K562 (cell line): ENCODE measurements around the gene COL4A5. TPM values are rescaled to one million over a fixed set of nuclear protein-coding genes. Genes with fewer than 3 reads are reported as not detected.

ENCODE experiments used
- ATAC-seq: fragments of 200-7000 bp; cut with Tn5 transposase; 3 replicates; pipeline ENCODE4 v1.9.1; 2020; ENCODE audit warnings: moderate library complexity
- Bru-seq: library from RNA; stranded (reverse); fragments of 400-500 nt; gene quantifications from one replicate; lab custom pipeline; 2021; lab: Mats Ljungman, UMichigan
- BruChase-seq, 2 experiments: library from RNA; stranded (reverse); fragments of 400-500 nt; gene quantifications; one replicate each; lab custom pipeline; 2021; lab: Mats Ljungman, UMichigan
- BruUV-seq: library from RNA; stranded (reverse); fragments of 400-500 nt; replicated peaks from 2 replicates; lab custom pipeline; 2021; lab: Mats Ljungman, UMichigan
- CTCF ChIA-PET: fragments of 300-600 bp; formaldehyde crosslinking; extraction: SDS; loops from one replicate; lab custom pipeline; 2021; ENCODE audit warnings: low intra/inter-chr PET ratio; lab: Yijun Ruan, JAX
- POLR2A ChIA-PET: fragments of 300-600, 350-650 bp; sonication (Branson Sonifier 250); formaldehyde crosslinking; extraction: SDS; loops from one replicate; lab custom pipeline; 2021; ENCODE audit warnings: antibody characterized with exemption, inconsistent platforms; lab: Yijun Ruan, JAX
- DNase-seq, 4 experiments: peaks; one replicate each; pipeline versions ENCODE4 v3.0.0 to v3.0.0-alpha.2; 2011 to 2018; ENCODE audit warnings: low spot score in 3 of 4, mixed read lengths in 3 of 4; ENCODE audit errors: extremely low read depth in 1 of 4
- FAIRE-seq: peaks from 2 replicates; lab custom pipeline; 2011; peaks lifted over from hg19 to GRCh38; lab: Jason Lieb, UNC
- H2AFZ ChIP-seq: 2 replicates; pipeline ENCODE4 v1.6.0; 2011; ENCODE audit warnings: low read depth, low read length, control low read depth, inconsistent platforms
- H3K27ac ChIP-seq: fragments of 200-600 bp; 3 replicates; pipeline ENCODE4 v1.8.0; 2011; ENCODE audit warnings: low read depth, mild to moderate bottlenecking, control low read depth, inconsistent platforms, low read length, moderate library complexity, mixed read lengths; ENCODE audit errors: extremely low read depth
- H3K27me3 ChIP-seq, 2 experiments: fragments of 300-600 bp in 1 of 2; 2 replicates in 1 of 2; 3 replicates in 1 of 2; pipeline versions ENCODE4 v1.6.0 to v1.8.0; 2011; ENCODE audit warnings: inconsistent platforms in 2 of 2, low read length in 2 of 2, mild to moderate bottlenecking in 1 of 2, mixed read lengths in 1 of 2, moderate library complexity in 1 of 2; ENCODE audit not compliant: control insufficient read depth in 2 of 2, insufficient read depth in 2 of 2
- H3K36me3 ChIP-seq: fragments of 300-600 bp; 3 replicates; pipeline ENCODE4 v1.8.0; 2011; ENCODE audit warnings: mild to moderate bottlenecking, low read length, inconsistent platforms; ENCODE audit not compliant: control insufficient read depth, insufficient read depth
- H3K4me1 ChIP-seq, 2 experiments: fragments of 200-600 bp in 1 of 2; replicated peaks in 1 of 2; 2 replicates in 1 of 2; 3 replicates in 1 of 2; pipeline versions ENCODE4 v1.5.1 to v1.8.0; 2011; ENCODE audit warnings: inconsistent platforms in 2 of 2, low read length in 2 of 2, mild to moderate bottlenecking in 1 of 2, mixed read lengths in 1 of 2, moderate library complexity in 1 of 2; ENCODE audit not compliant: control insufficient read depth in 2 of 2, insufficient read depth in 2 of 2
- H3K4me2 ChIP-seq: 2 replicates; pipeline ENCODE4 v1.6.1; 2011; ENCODE audit warnings: low read length, control low read depth, inconsistent platforms, mixed read lengths; ENCODE audit not compliant: insufficient read depth
- H3K4me3 ChIP-seq: fragments of 200-600 bp; sonication (generic), shearing (Covaris generic); 2 replicates; pipeline ENCODE4 v1.5.1; 2016; ENCODE audit warnings: control low read depth, inconsistent platforms
- H3K79me2 ChIP-seq: fragments of 200-600 bp; 3 replicates; pipeline ENCODE4 v1.8.0; 2011; ENCODE audit warnings: low read length, inconsistent platforms; ENCODE audit not compliant: control insufficient read depth, insufficient read depth
- H3K9ac ChIP-seq, 2 experiments: 2 replicates each; pipeline versions ENCODE4 v1.6.0 to v1.6.1; 2011; ENCODE audit warnings: low read depth in 2 of 2, low read length in 2 of 2, control low read depth in 1 of 2, inconsistent platforms in 1 of 2, mild to moderate bottlenecking in 1 of 2, mixed read lengths in 1 of 2; ENCODE audit not compliant: insufficient read depth in 1 of 2
- H3K9me1 ChIP-seq: one replicate; pipeline ENCODE4 v1.6.0; 2011; ENCODE audit warnings: inconsistent platforms, mild to moderate bottlenecking, low read length, moderate library complexity; ENCODE audit not compliant: control insufficient read depth, insufficient read depth
- H3K9me3 ChIP-seq: replicated peaks from 2 replicates; pipeline ENCODE4 v1.5.1; 2011; ENCODE audit warnings: low read depth, low read length, inconsistent platforms; ENCODE audit not compliant: control insufficient read depth, insufficient read depth
- H4K20me1 ChIP-seq: replicated peaks from 2 replicates; pipeline ENCODE4 v1.6.1; 2011; ENCODE audit warnings: low read length, inconsistent platforms, mixed read lengths; ENCODE audit not compliant: control insufficient read depth, insufficient read depth
- ATF1 ChIP-seq, 2 experiments: fragments of 450-650 bp in 1 of 2; IDR thresholded peaks; 2 replicates each; pipeline ENCODE4 v1.6.1; 2016; ENCODE audit warnings: missing compliant biosample characterization in 1 of 2, missing genetic modification characterization in 1 of 2
- CREM ChIP-seq: IDR thresholded peaks from 2 replicates; pipeline ENCODE4 v1.6.1; 2014; ENCODE audit warnings: antibody characterized with exemption, low read depth
- DACH1 ChIP-seq: fragments of 450-650 bp; IDR thresholded peaks from 2 replicates; pipeline ENCODE4 v1.6.1; 2018; ENCODE audit not compliant: partially characterized antibody
- KDM1A ChIP-seq, 2 experiments: fragments of 450-650 bp; IDR thresholded peaks; 2 replicates each; pipeline ENCODE4 v1.6.1; 2016; ENCODE audit warnings: mild to moderate bottlenecking in 2 of 2
- L3MBTL2 ChIP-seq: fragments of 450-650 bp; IDR thresholded peaks from 2 replicates; pipeline ENCODE4 v1.6.1; 2016; ENCODE audit warnings: mild to moderate bottlenecking, moderate library complexity
- POLR2A ChIP-seq: fragments of 450-650 bp; conservative IDR thresholded peaks from 2 replicates; pipeline ENCODE4 v1.6.1; 2016
- VEZF1 ChIP-seq: fragments of 200-800 bp; sonication (Bioruptor generic); IDR thresholded peaks from 2 replicates; pipeline ENCODE4 v1.6.1; 2017; ENCODE audit warnings: missing genetic modification characterization, missing compliant biosample characterization
- ZNF778 ChIP-seq: fragments of 450-650 bp; formaldehyde crosslinking; IDR thresholded peaks from 2 replicates; pipeline ENCODE4 v1.4.0; 2020; ENCODE audit warnings: mild to moderate bottlenecking, moderate library complexity
- WGBS: fragments of 100-300 bp; shearing (Covaris generic); methylation state at CpG from one replicate; pipeline ENCODE4 v1.1.6; 2016; ENCODE audit warnings: low coverage, mixed read lengths; ENCODE audit not compliant: insufficient coverage; ENCODE audit errors: missing lambda C conversion rate; 5-methylcytosine and 5-hydroxymethylcytosine counted together
- in situ Hi-C: fragments of 300-500 bp; cut with MboI; formaldehyde crosslinking; loops from 4 replicates; pipeline ENCODE4 v1.15.0; 2018; ENCODE audit warnings: inconsistent platforms, mixed read lengths
- intact Hi-C: fragments of 100-400 bp; cut with micrococcal nuclease; formaldehyde crosslinking; loops from 2 replicates; pipeline ENCODE4 v1.14.2; 2022
- long read RNA-seq, 3 experiments: library from polyadenylated mRNA in 2 of 3; library from RNA in 1 of 3; unstranded in 2 of 3; stranded (forward) in 1 of 3; transcript quantifications; one replicate each; pipeline ENCODE4 v2.0.0, GENCODE V29; 2019 to 2022
- polyA minus RNA-seq, 3 experiments: library from RNA; depleted of rRNA, polyadenylated mRNA; stranded (reverse); fragments of >200 nt; gene quantifications; 2 replicates each; pipeline ENCODE4 v1.2.3, GENCODE V29; 2011
- polyA plus RNA-seq, 8 experiments: library from polyadenylated mRNA; depleted of rRNA in 4 of 8; stranded (reverse) in 5 of 8; unstranded in 3 of 8; fragments of >200 nt; fragmentation: Nextera tagmentation in 2 of 8; fragmentation: Illumina TruSeq in 1 of 8; extraction: Ambion mirVana in 2 of 8; extraction: Trizol in 1 of 8; gene quantifications; 2 replicates each; pipeline versions ENCODE4 v1.2.1 to v1.2.3, GENCODE V29; 2011 to 2014; ENCODE audit warnings: inconsistent platforms in 1 of 8, missing spikeins in 1 of 8
- total RNA-seq, 7 experiments: library from RNA; depleted of rRNA in 6 of 7; stranded (reverse); fragments of >200 nt in 6 of 7; fragmentation: Illumina TruSeq in 2 of 7; extraction: Trizol in 2 of 7; gene quantifications; 2 replicates each; pipeline versions ENCODE4 v1.2.1 to v1.2.3, GENCODE V29; 2011 to 2021; ENCODE audit warnings: low replicate concordance in 1 of 7
- TF ChIP-seq, protein P1 (sequence below): fragments of 250-450 bp; sonication (Bioruptor Pico); IDR thresholded peaks from 2 replicates; pipeline ENCODE4 v1.8.0; 2021; ENCODE audit warnings: moderate library complexity, mild to moderate bottlenecking, inconsistent platforms
- TF ChIP-seq, protein P2 (sequence below), 2 experiments: fragments of 450-650 bp in 1 of 2; sonication (generic) in 1 of 2; formaldehyde crosslinking in 1 of 2; IDR thresholded peaks in 1 of 2; conservative IDR thresholded peaks in 1 of 2; 2 replicates each; pipeline versions ENCODE4 v1.6.1 to v1.8.1; 2016 to 2023; ENCODE audit warnings: mild to moderate bottlenecking in 2 of 2, moderate library complexity in 2 of 2, inconsistent platforms in 1 of 2, missing genetic modification reagents in 1 of 2
- TF ChIP-seq, protein P3 (sequence below), 2 experiments: fragments of 150-350 bp in 1 of 2; IDR thresholded peaks; 2 replicates each; pipeline ENCODE4 v1.6.1; 2012 to 2016; ENCODE audit warnings: low read depth in 2 of 2, low read length in 2 of 2, mild to moderate bottlenecking in 1 of 2, moderate library complexity in 1 of 2

The COL4A5 gene
- 8.8 TPM in 2 replicates for total RNA-seq (2011; cell fraction: chromatin; rRNA removed; ENCODE audit: low replicate concordance)
- 3.7 and 4.0 TPM in 2 replicates for total RNA-seq (2011; cell fraction: nucleolus; rRNA removed)
- total RNA-seq (2011; cell fraction: nucleoplasm; rRNA removed): 6.9 and 10.3 TPM in 2 replicates
- total RNA-seq (2014; rRNA removed): 1.2 and 2.0 TPM in 2 replicates
- total RNA-seq (2014; rRNA removed; fragmentation: Illumina TruSeq; extraction: Trizol): 1.1 and 1.5 TPM in 2 replicates
- total RNA-seq (2015; rRNA removed; fragmentation: Illumina TruSeq; extraction: Trizol): 1.2 and 1.9 TPM in 2 replicates
- 1.7 and 1.9 TPM in 2 replicates for total RNA-seq (2021)
- 1.7 and 2.5 TPM in 2 replicates for polyA plus RNA-seq (2011; rRNA removed)
- polyA plus RNA-seq (2011; cell fraction: cytosol; rRNA removed): 0.63 and 0.91 TPM in 2 replicates
- 7.1 and 10.1 TPM in 2 replicates for polyA plus RNA-seq (2011; cell fraction: nucleus; rRNA removed)
- polyA plus RNA-seq (2012): 1.5 and 3.2 TPM in 2 replicates
- 1.2 and 1.9 TPM in 2 replicates for polyA plus RNA-seq (2014; fragmentation: Illumina TruSeq; extraction: Trizol)
- polyA plus RNA-seq (2014; fragmentation: Nextera tagmentation; extraction: Ambion mirVana): under 1 TPM; 0.66 to 0.69 TPM
- 1.8 and 2.3 TPM in 2 replicates for polyA plus RNA-seq (2014; rRNA removed)
- 1.7 and 2.0 TPM in 2 replicates for polyA minus RNA-seq (2011; rRNA and poly(A)+ RNA removed)
- polyA minus RNA-seq (2011; cell fraction: cytosol; rRNA and poly(A)+ RNA removed): 0.73 and 0.76 TPM in 2 replicates
- 2.9 and 4.6 TPM in 2 replicates for polyA minus RNA-seq (2011; cell fraction: nucleus; rRNA and poly(A)+ RNA removed)
- percentile 38 among the genes with signal in this experiment for Bru-seq, nascent RNA
- BruChase-seq, experiment 1, labeled RNA remaining after a 2-hour chase: percentile 36 among the genes with signal in this experiment
- percentile 38 among the genes with signal in this experiment for BruChase-seq, experiment 2, labeled RNA remaining after a 6-hour chase
- long read RNA-seq, experiment 1, partial matches to known transcripts: 0 of 1 reads
- long read RNA-seq, experiment 1, other reads (novel, unspliced or antisense): 1 of 1 reads
- long read RNA-seq, experiment 2, partial matches to known transcripts: 1 of 1 reads
- long read RNA-seq, experiment 2, other reads (novel, unspliced or antisense): 0 of 1 reads
- long read RNA-seq, experiment 3: 0 reads

DNA sequence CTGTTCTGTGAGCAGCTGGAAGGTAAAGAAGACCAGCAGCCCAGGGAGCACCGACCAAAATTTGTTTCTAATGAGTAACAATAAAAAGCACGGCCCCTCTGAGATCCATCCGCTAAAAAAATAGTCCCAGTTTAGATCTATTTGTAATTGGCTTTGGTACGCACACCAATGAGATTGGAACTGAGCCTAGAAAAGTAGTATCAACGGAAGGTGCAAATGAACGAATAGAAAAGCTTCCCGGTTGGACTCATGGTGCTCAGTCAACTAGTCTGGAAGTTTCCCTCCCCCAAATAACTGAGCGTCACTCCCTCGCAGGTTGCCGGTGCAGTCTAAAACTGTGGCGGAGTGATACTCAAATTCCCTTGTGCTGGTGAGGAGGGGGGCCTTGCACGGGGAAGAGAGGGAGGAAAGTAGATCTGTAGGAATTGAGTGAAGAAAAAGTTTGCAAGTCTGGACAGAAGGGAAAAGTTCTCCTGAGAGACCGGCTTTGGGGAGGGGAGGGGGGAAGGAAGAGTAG lies at the start of gene COL4A5:
TSS of gene COL4A5 (plus strand) at position 413 of the 517 bp plus-strand sequence. CDS start 288 bp downstream, outside the sequence.
- Histone ChIP-seq H3K79me2 (no peaks in the 10 kb centered on the region), H3K9me1 (no peaks in the 10 kb centered on the region), H3K27ac (peak within 1 kb of the TSS; percentile 8; the same call in 2 of the 3 replicates), H3K4me3 (peak within 1 kb of the TSS; percentile 52), H3K9ac (peak within 1 kb of the TSS; percentile 58 to 90), H2AFZ (peak within 1 kb of the TSS; percentile 93), H3K4me2 (peak within 1 kb of the TSS; percentile 65), H3K4me1 (peaks cover 0 to 3% of the 10 kb centered on the region in 2 experiments; a peak in 3 of 5 replicates), H3K9me3 (no peaks in the 10 kb centered on the region), H3K36me3 (no peaks in the 10 kb centered on the region), H3K27me3 (peaks cover 0 to 9% of the 10 kb centered on the region in 2 experiments; a peak in 2 of 5 replicates), H4K20me1 (no peaks in the 10 kb centered on the region)
- 3% methylated on average over 11 of the region's 13 CpGs for WGBS
- in situ Hi-C loops: no loop called here
- no TSS peak for BruUV-seq
- POLR2A ChIA-PET: no interaction called here
- CTCF ChIA-PET: no interaction called here
- peak; percentile 92 for ATAC-seq
- DNase-seq: peak; percentile 62 to 77 (median 68)
- FAIRE-seq: no peak
- intact Hi-C loops: no loop called here
- TF ChIP-seq DACH1 (peak; percentile 56), POLR2A (0 out of 2 replicates have a peak, but pooled peaks have one; percentile 33), KDM1A (IDR thresholded peaks at IDR 0.05) (peak in 1 of 2 experiments; percentile 36; a peak in 1 of 4 replicates), ATF1 (CRISPR knock-in tag; IDR thresholded peaks at IDR 0.05) (no peak), ATF1 (tag; IDR thresholded peaks at IDR 0.05) (peak; percentile 80), ZNF778 (CRISPR knock-in tag) (no peak), VEZF1 (CRISPR knock-in tag) (peak; percentile 68), CREM (peak; percentile 16; the same call in 1 of the 2 replicates), L3MBTL2 (0 out of 2 replicates have a peak, but pooled peaks have one; percentile 20)
- TF ChIP-seq, protein P1, sequence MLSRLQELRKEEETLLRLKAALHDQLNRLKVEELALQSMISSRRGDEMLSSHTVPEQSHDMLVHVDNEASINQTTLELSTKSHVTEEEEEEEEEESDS (CRISPR knock-in tag): no peak
- TF ChIP-seq, protein P2, sequence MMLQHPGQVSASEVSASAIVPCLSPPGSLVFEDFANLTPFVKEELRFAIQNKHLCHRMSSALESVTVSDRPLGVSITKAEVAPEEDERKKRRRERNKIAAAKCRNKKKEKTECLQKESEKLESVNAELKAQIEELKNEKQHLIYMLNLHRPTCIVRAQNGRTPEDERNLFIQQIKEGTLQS (IDR thresholded peaks at IDR 0.05): peak; percentile 23; the same call in 1 of the 2 replicates
- TF ChIP-seq, protein P2 (CRISPR knock-in tag; conservative IDR thresholded peaks at IDR 0.05): no peak
- TF ChIP-seq, protein P3, sequence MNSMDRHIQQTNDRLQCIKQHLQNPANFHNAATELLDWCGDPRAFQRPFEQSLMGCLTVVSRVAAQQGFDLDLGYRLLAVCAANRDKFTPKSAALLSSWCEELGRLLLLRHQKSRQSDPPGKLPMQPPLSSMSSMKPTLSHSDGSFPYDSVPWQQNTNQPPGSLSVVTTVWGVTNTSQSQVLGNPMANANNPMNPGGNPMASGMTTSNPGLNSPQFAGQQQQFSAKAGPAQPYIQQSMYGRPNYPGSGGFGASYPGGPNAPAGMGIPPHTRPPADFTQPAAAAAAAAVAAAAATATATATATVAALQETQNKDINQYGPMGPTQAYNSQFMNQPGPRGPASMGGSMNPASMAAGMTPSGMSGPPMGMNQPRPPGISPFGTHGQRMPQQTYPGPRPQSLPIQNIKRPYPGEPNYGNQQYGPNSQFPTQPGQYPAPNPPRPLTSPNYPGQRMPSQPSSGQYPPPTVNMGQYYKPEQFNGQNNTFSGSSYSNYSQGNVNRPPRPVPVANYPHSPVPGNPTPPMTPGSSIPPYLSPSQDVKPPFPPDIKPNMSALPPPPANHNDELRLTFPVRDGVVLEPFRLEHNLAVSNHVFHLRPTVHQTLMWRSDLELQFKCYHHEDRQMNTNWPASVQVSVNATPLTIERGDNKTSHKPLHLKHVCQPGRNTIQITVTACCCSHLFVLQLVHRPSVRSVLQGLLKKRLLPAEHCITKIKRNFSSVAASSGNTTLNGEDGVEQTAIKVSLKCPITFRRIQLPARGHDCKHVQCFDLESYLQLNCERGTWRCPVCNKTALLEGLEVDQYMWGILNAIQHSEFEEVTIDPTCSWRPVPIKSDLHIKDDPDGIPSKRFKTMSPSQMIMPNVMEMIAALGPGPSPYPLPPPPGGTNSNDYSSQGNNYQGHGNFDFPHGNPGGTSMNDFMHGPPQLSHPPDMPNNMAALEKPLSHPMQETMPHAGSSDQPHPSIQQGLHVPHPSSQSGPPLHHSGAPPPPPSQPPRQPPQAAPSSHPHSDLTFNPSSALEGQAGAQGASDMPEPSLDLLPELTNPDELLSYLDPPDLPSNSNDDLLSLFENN (IDR thresholded peaks at IDR 0.05; ENCODE audit: low read depth in 2 of 2, low read length in 2 of 2): no peak
